GM23338 (cell line): ENCODE data around the gene YIPF3. TPM values are rescaled to one million over a fixed set of nuclear protein-coding genes. Genes with fewer than 3 reads are reported as not detected.

ENCODE experiments used
- ATAC-seq: fragments of 200-7000 bp; cut with Tn5 transposase; 3 replicates; pipeline ENCODE4 v1.9.1; 2020
- DNase-seq: peaks from one replicate; pipeline ENCODE4 v3.0.0-alpha.2; 2015; ENCODE audit warnings: low spot score
- H2AFZ ChIP-seq: fragments of 200-600 bp; sonication (generic); 2 replicates; pipeline ENCODE4 v1.8.0; 2016; ENCODE audit warnings: antibody characterized with exemption, mild to moderate bottlenecking, moderate library complexity
- H3F3A ChIP-seq: fragments of 200-600 bp; sonication (generic); replicated peaks from 2 replicates; pipeline ENCODE4 v1.8.0; 2017; ENCODE audit warnings: antibody characterized with exemption, mixed run types, low read depth
- H3K27ac ChIP-seq: fragments of 200-600 bp; sonication (generic); 2 replicates; pipeline ENCODE4 v1.6.1; 2016; ENCODE audit warnings: low read depth
- H3K27me3 ChIP-seq: fragments of 200-600 bp; sonication (generic); 2 replicates; pipeline ENCODE4 v1.8.0; 2016; ENCODE audit warnings: mild to moderate bottlenecking, mixed run types, moderate library complexity; ENCODE audit not compliant: insufficient read depth
- H3K36me3 ChIP-seq: fragments of 200-600 bp; sonication (generic); 2 replicates; pipeline ENCODE4 v1.8.0; 2016; ENCODE audit warnings: mild to moderate bottlenecking; ENCODE audit not compliant: insufficient read depth
- H3K4me1 ChIP-seq: fragments of 200-600 bp; sonication (generic); 2 replicates; pipeline ENCODE4 v1.8.0; 2016; ENCODE audit warnings: mild to moderate bottlenecking, moderate library complexity; ENCODE audit not compliant: insufficient read depth
- H3K4me2 ChIP-seq: fragments of 200-600 bp; sonication (generic); 2 replicates; pipeline ENCODE4 v1.7.1; 2017; ENCODE audit warnings: mixed run types
- H3K4me3 ChIP-seq: fragments of 200-600 bp; sonication (generic); 2 replicates; pipeline ENCODE4 v1.6.1; 2016; ENCODE audit warnings: mixed run types
- H3K79me2 ChIP-seq: fragments of 200-600 bp; sonication (generic); replicated peaks from 2 replicates; pipeline ENCODE4 v1.8.0; 2017; ENCODE audit warnings: mild to moderate bottlenecking; ENCODE audit not compliant: insufficient read depth
- H3K9me2 ChIP-seq: fragments of 200-600 bp; sonication (generic); 2 replicates; pipeline ENCODE4 v1.8.0; 2017; ENCODE audit not compliant: insufficient read depth
- H4K20me1 ChIP-seq: fragments of 200-600 bp; sonication (generic); replicated peaks from 2 replicates; pipeline ENCODE4 v1.8.0; 2017; ENCODE audit warnings: mild to moderate bottlenecking; ENCODE audit not compliant: insufficient read depth
- H3K27ac Mint-ChIP-seq: 2 replicates; pipeline ENCODE4 v1.8.0; 2020; ENCODE audit warnings: inconsistent platforms, mild to moderate bottlenecking, moderate library complexity, mixed read lengths
- H3K27me3 Mint-ChIP-seq: 3 replicates; pipeline ENCODE4 v1.8.0; 2022; ENCODE audit warnings: low read depth, mild to moderate bottlenecking, moderate library complexity, mixed read lengths, inconsistent platforms; ENCODE audit not compliant: insufficient read depth, poor library complexity
- H3K36me3 Mint-ChIP-seq: 3 replicates; pipeline ENCODE4 v1.8.0; 2021; ENCODE audit warnings: low read depth, mild to moderate bottlenecking, inconsistent platforms, moderate library complexity, mixed read lengths
- H3K4me1 Mint-ChIP-seq: 3 replicates; pipeline ENCODE4 v1.8.0; 2020; ENCODE audit warnings: mild to moderate bottlenecking, inconsistent platforms, mixed read lengths
- H3K4me3 Mint-ChIP-seq: 3 replicates; pipeline ENCODE4 v1.8.0; 2021; ENCODE audit warnings: moderate library complexity, mild to moderate bottlenecking, inconsistent platforms, mixed read lengths
- H3K9me3 Mint-ChIP-seq: 3 replicates; pipeline ENCODE4 v1.8.0; 2020; ENCODE audit warnings: moderate library complexity, mild to moderate bottlenecking, inconsistent platforms, mixed read lengths
- CREB1 ChIP-seq: fragments of 250-450 bp; sonication (Bioruptor Pico); IDR thresholded peaks from 2 replicates; pipeline ENCODE4 v1.5.0; 2020; ENCODE audit warnings: low read depth, mild to moderate bottlenecking, moderate library complexity
- CTCF ChIP-seq, 2 experiments: fragments of 200-600 bp in 1 of 2; sonication (generic) in 1 of 2; conservative IDR thresholded peaks; 2 replicates each; pipeline versions ENCODE4 v1.5.1 to v1.6.1; 2016 to 2017; ENCODE audit warnings: antibody characterized with exemption in 2 of 2, low read depth in 2 of 2, mild to moderate bottlenecking in 2 of 2, moderate library complexity in 1 of 2
- ETS1 ChIP-seq: IDR thresholded peaks from 2 replicates; pipeline ENCODE4 v1.6.1; 2016; ENCODE audit warnings: antibody characterized with exemption
- EZH2 ChIP-seq: fragments of 200-600 bp; sonication (generic); IDR thresholded peaks from one replicate; pipeline ENCODE4 v1.8.0; 2017; ENCODE audit warnings: antibody characterized with exemption, mild to moderate bottlenecking, low read depth; ENCODE audit not compliant: unreplicated experiment
- EZH2phosphoT487 ChIP-seq: fragments of 200-600 bp; sonication (generic); IDR thresholded peaks from one replicate; pipeline ENCODE4 v1.8.1; 2018; ENCODE audit warnings: antibody characterized with exemption; ENCODE audit not compliant: unreplicated experiment
- JUNB ChIP-seq: IDR thresholded peaks from one replicate; pipeline ENCODE4 v1.6.1; 2016; ENCODE audit warnings: antibody characterized with exemption; ENCODE audit not compliant: unreplicated experiment
- NANOG ChIP-seq: IDR thresholded peaks from 2 replicates; pipeline ENCODE4 v1.6.1; 2016; ENCODE audit warnings: antibody characterized with exemption, borderline replicate concordance
- POLR2AphosphoS5 ChIP-seq: IDR thresholded peaks from 2 replicates; pipeline ENCODE4 v1.6.1; 2016; ENCODE audit warnings: antibody characterized with exemption, low read depth
- REST ChIP-seq: IDR thresholded peaks from one replicate; pipeline ENCODE4 v1.6.1; 2018; ENCODE audit warnings: antibody characterized with exemption; ENCODE audit not compliant: unreplicated experiment
- STAT1 ChIP-seq: IDR thresholded peaks from one replicate; pipeline ENCODE4 v1.6.1; 2016; ENCODE audit warnings: antibody characterized with exemption; ENCODE audit not compliant: unreplicated experiment
- ZNF114 ChIP-seq: fragments of 250-450 bp; sonication (Bioruptor Pico); IDR thresholded peaks from 2 replicates; pipeline ENCODE4 v1.5.0; 2020; ENCODE audit warnings: mild to moderate bottlenecking, moderate library complexity
- ZNF331 ChIP-seq: fragments of 250-450 bp; sonication (Bioruptor Pico); IDR thresholded peaks from 2 replicates; pipeline ENCODE4 v1.5.0; 2020; ENCODE audit warnings: low read depth, mild to moderate bottlenecking, moderate library complexity
- ZNF462 ChIP-seq: fragments of 250-450 bp; sonication (Bioruptor Pico); IDR thresholded peaks from 2 replicates; pipeline ENCODE4 v1.5.0; 2020; ENCODE audit warnings: mild to moderate bottlenecking, moderate library complexity
- polyA plus RNA-seq: library from polyadenylated mRNA; unstranded; fragments of >200 nt; fragmentation: Nextera tagmentation; extraction: Ambion mirVana; gene quantifications from 2 replicates; pipeline ENCODE4 v1.2.1, GENCODE V29; 2016
- total RNA-seq: library from RNA; depleted of rRNA; stranded (reverse); fragments of >200 nt; shearing (Covaris generic); gene quantifications from 2 replicates; pipeline ENCODE4 v1.2.3, GENCODE V29; 2014

The YIPF3 gene
- total and polyA plus RNA-seq, 2 experiments from 2014 or later: 64.4 to 94.3 TPM

GRCh38 chr6:43491750-43492661 is 24.7 kb downstream of the YIPF3 start:
- DNase-seq (no peak), ATAC-seq (no peak)
- Histone ChIP-seq H3K27ac (no peak overlapping the region), H3K27me3 (no peaks in the 10 kb centered on the region), H2AFZ (no peak overlapping the region), H3K4me2 (no peak overlapping the region), H3K9me2 (no peaks in the 10 kb centered on the region), H3K79me2 (peaks cover 55% of the 10 kb centered on the region), H4K20me1 (peaks cover 26% of the 10 kb centered on the region), H3K4me1 (peaks cover 16% of the 10 kb centered on the region), H3K4me3 (no peak overlapping the region), H3F3A (no peaks in the 10 kb centered on the region), H3K36me3 (no peaks in the 10 kb centered on the region)
- TF ChIP-seq POLR2AphosphoS5 (no peak), ZNF114 (CRISPR knock-in tag) (no peak), ETS1 (no peak), NANOG (no peak), JUNB (no peak), REST (no peak), EZH2phosphoT487 (no peak), CTCF (conservative IDR thresholded peaks at IDR 0.05; ENCODE audit: low read depth in 2 of 2) (no peak), EZH2 (no peak), CREB1 (CRISPR knock-in tag) (no peak), ZNF331 (CRISPR knock-in tag) (no peak), STAT1 (no peak), ZNF462 (CRISPR knock-in tag) (no peak)
- Mint-ChIP-seq H3K4me1 (peaks cover 39% of the 10 kb centered on the region), H3K36me3 (peaks cover 4% of the 10 kb centered on the region; the same call in 2 of the 3 replicates), H3K27ac (peak overlapping the region; percentile 74), H3K4me3 (no peak overlapping the region), H3K27me3 (peaks cover 10% of the 10 kb centered on the region), H3K9me3 (no peaks in the 10 kb centered on the region)
